Measurements from ENCODE around the gene ADCY1. TPM values are rescaled to one million over a fixed set of nuclear protein-coding genes. Genes with fewer than 3 reads are reported as not detected.

Gene ADCY1
- total and polyA plus RNA-seq, 2 donors: 0.27 to 0.38 TPM

GRCh38 chr7:45609180-45609579 lies 35.0 kb downstream of the ADCY1 start:
- DNase-seq (ENCODE audit: low read depth in 6 of 9, low spot score in 9 of 9): no peak
- peaks cover 0 to 18% of the 10 kb centered on the region in 2 donors for H3K9me3 ChIP-seq (ENCODE audit: control insufficient read depth in 2 of 2, insufficient read depth in 1 of 2, low read length in 1 of 2)
- no peak overlapping the region for H3K27ac ChIP-seq (ENCODE audit: low read depth in 1 of 2, low read length in 1 of 2)
- 97% methylated on average over 16 of the region's 16 CpGs for WGBS
- H3K4me1 ChIP-seq (ENCODE audit: control insufficient read depth in 2 of 2, insufficient read depth in 2 of 2, low read length in 2 of 2): no peaks in the 10 kb centered on the region
- H3K27me3 ChIP-seq (ENCODE audit: control insufficient read depth in 2 of 2, insufficient read depth in 1 of 2, low read length in 1 of 2): no peaks in the 10 kb centered on the region
- no peaks in the 10 kb centered on the region for H3K36me3 ChIP-seq (ENCODE audit: control insufficient read depth in 2 of 2, insufficient read depth in 2 of 2, low read length in 1 of 2)
- no peak overlapping the region for H3K4me3 ChIP-seq (ENCODE audit: low read length in 2 of 2)

- Histone ChIP-seq H3K9me3 (ENCODE audit: control insufficient read depth in 2 of 2, insufficient read depth in 1 of 2, low read length in 1 of 2) (peaks cover 0 to 18% of the 10 kb centered on the region in 2 donors), H3K4me3 (ENCODE audit: low read length in 2 of 2) (no peak overlapping the region), H3K4me1 (ENCODE audit: control insufficient read depth in 2 of 2, insufficient read depth in 2 of 2, low read length in 2 of 2) (no peaks in the 10 kb centered on the region), H3K27me3 (ENCODE audit: control insufficient read depth in 2 of 2, insufficient read depth in 1 of 2, low read length in 1 of 2) (no peaks in the 10 kb centered on the region), H3K36me3 (ENCODE audit: control insufficient read depth in 2 of 2, insufficient read depth in 2 of 2, low read length in 1 of 2) (no peaks in the 10 kb centered on the region), H3K27ac (ENCODE audit: low read depth in 1 of 2, low read length in 1 of 2) (no peak overlapping the region)
- WGBS: 97% methylated on average over 10 of the region's 10 CpGs
- no peak for DNase-seq (ENCODE audit: low read depth in 6 of 9, low spot score in 9 of 9)
These were observed 35.9 kb downstream of the ADCY1 start for GRCh38 chr7:45610019-45610418.

- DNase-seq (ENCODE audit: low read depth in 6 of 9, low spot score in 9 of 9): no peak
- Histone ChIP-seq H3K4me3 (ENCODE audit: low read length in 2 of 2) (no peak overlapping the region), H3K4me1 (ENCODE audit: control insufficient read depth in 2 of 2, insufficient read depth in 2 of 2, low read length in 2 of 2) (no peaks in the 10 kb centered on the region), H3K27me3 (ENCODE audit: control insufficient read depth in 2 of 2, insufficient read depth in 1 of 2, low read length in 1 of 2) (no peaks in the 10 kb centered on the region), H3K9me3 (ENCODE audit: control insufficient read depth in 2 of 2, insufficient read depth in 1 of 2, low read length in 1 of 2) (peaks cover 0 to 21% of the 10 kb centered on the region in 2 donors), H3K27ac (ENCODE audit: low read depth in 1 of 2, low read length in 1 of 2) (no peak overlapping the region), H3K36me3 (ENCODE audit: control insufficient read depth in 2 of 2, insufficient read depth in 2 of 2, low read length in 1 of 2) (no peaks in the 10 kb centered on the region)
- whole genome bisulfite sequencing: 87% methylated on average over 3 of the region's 3 CpGs
These were observed 36.6 kb downstream of the ADCY1 start for GRCh38 chr7:45610660-45611299.

GRCh38 chr7:45617166-45617565 lies 43.0 kb downstream of the ADCY1 start:
- 79% methylated on average over 3 of the region's 3 CpGs for WGBS
- DNase-seq (ENCODE audit: low read depth in 6 of 9, low spot score in 9 of 9): no peak
- Histone ChIP-seq H3K36me3 (ENCODE audit: control insufficient read depth in 2 of 2, insufficient read depth in 2 of 2, low read length in 1 of 2) (no peaks in the 10 kb centered on the region), H3K9me3 (ENCODE audit: control insufficient read depth in 2 of 2, insufficient read depth in 1 of 2, low read length in 1 of 2) (peaks cover 0 to 4% of the 10 kb centered on the region in 2 donors), H3K4me3 (ENCODE audit: low read length in 2 of 2) (no peak overlapping the region), H3K27me3 (ENCODE audit: control insufficient read depth in 2 of 2, insufficient read depth in 1 of 2, low read length in 1 of 2) (no peaks in the 10 kb centered on the region), H3K4me1 (ENCODE audit: control insufficient read depth in 2 of 2, insufficient read depth in 2 of 2, low read length in 2 of 2) (no peaks in the 10 kb centered on the region), H3K27ac (ENCODE audit: low read depth in 1 of 2, low read length in 1 of 2) (no peak overlapping the region)

GRCh38 chr7:45622058-45622457 lies 47.9 kb downstream of the ADCY1 start:
- H3K36me3 ChIP-seq (ENCODE audit: control insufficient read depth in 2 of 2, insufficient read depth in 2 of 2, low read length in 1 of 2): no peaks in the 10 kb centered on the region
- H3K4me3 ChIP-seq (ENCODE audit: low read length in 2 of 2): no peak overlapping the region
- WGBS: 83% methylated on average over 9 of the region's 9 CpGs
- DNase-seq (ENCODE audit: low read depth in 6 of 9, low spot score in 9 of 9): no peak
- no peak overlapping the region for H3K27ac ChIP-seq (ENCODE audit: low read depth in 1 of 2, low read length in 1 of 2)
- H3K27me3 ChIP-seq (ENCODE audit: control insufficient read depth in 2 of 2, insufficient read depth in 1 of 2, low read length in 1 of 2): no peaks in the 10 kb centered on the region
- H3K4me1 ChIP-seq (ENCODE audit: control insufficient read depth in 2 of 2, insufficient read depth in 2 of 2, low read length in 2 of 2): no peaks in the 10 kb centered on the region
- H3K9me3 ChIP-seq (ENCODE audit: control insufficient read depth in 2 of 2, insufficient read depth in 1 of 2, low read length in 1 of 2): no peaks in the 10 kb centered on the region

- Histone ChIP-seq H3K27ac (ENCODE audit: low read depth in 1 of 2, low read length in 1 of 2) (no peak overlapping the region), H3K4me3 (ENCODE audit: low read length in 2 of 2) (no peak overlapping the region), H3K27me3 (ENCODE audit: control insufficient read depth in 2 of 2, insufficient read depth in 1 of 2, low read length in 1 of 2) (no peaks in the 10 kb centered on the region), H3K36me3 (ENCODE audit: control insufficient read depth in 2 of 2, insufficient read depth in 2 of 2, low read length in 1 of 2) (no peaks in the 10 kb centered on the region), H3K4me1 (ENCODE audit: control insufficient read depth in 2 of 2, insufficient read depth in 2 of 2, low read length in 2 of 2) (no peaks in the 10 kb centered on the region), H3K9me3 (ENCODE audit: control insufficient read depth in 2 of 2, insufficient read depth in 1 of 2, low read length in 1 of 2) (no peaks in the 10 kb centered on the region)
- WGBS: 91% methylated on average over 7 of the region's 7 CpGs
- no peak for DNase-seq (ENCODE audit: low read depth in 6 of 9, low spot score in 9 of 9)
These were observed 49.0 kb downstream of the ADCY1 start for GRCh38 chr7:45623157-45623556.

- Histone ChIP-seq H3K4me1 (ENCODE audit: control insufficient read depth in 2 of 2, insufficient read depth in 2 of 2, low read length in 2 of 2) (no peaks in the 10 kb centered on the region), H3K9me3 (ENCODE audit: control insufficient read depth in 2 of 2, insufficient read depth in 1 of 2, low read length in 1 of 2) (no peaks in the 10 kb centered on the region), H3K27me3 (ENCODE audit: control insufficient read depth in 2 of 2, insufficient read depth in 1 of 2, low read length in 1 of 2) (no peaks in the 10 kb centered on the region), H3K27ac (ENCODE audit: low read depth in 1 of 2, low read length in 1 of 2) (no peak overlapping the region), H3K36me3 (ENCODE audit: control insufficient read depth in 2 of 2, insufficient read depth in 2 of 2, low read length in 1 of 2) (no peaks in the 10 kb centered on the region), H3K4me3 (ENCODE audit: low read length in 2 of 2) (no peak overlapping the region)
- WGBS: 81% methylated on average over 9 of the region's 9 CpGs
- DNase-seq (ENCODE audit: low read depth in 6 of 9, low spot score in 9 of 9): no peak
These were observed 49.7 kb downstream of the ADCY1 start for GRCh38 chr7:45623740-45624391.

GRCh38 chr7:45624392-45624760 lies 50.2 kb downstream of the ADCY1 start:
- H3K36me3 ChIP-seq (ENCODE audit: control insufficient read depth in 2 of 2, insufficient read depth in 2 of 2, low read length in 1 of 2): no peaks in the 10 kb centered on the region
- no peak overlapping the region for H3K4me3 ChIP-seq (ENCODE audit: low read length in 2 of 2)
- no peak overlapping the region for H3K27ac ChIP-seq (ENCODE audit: low read depth in 1 of 2, low read length in 1 of 2)
- DNase-seq (ENCODE audit: low read depth in 6 of 9, low spot score in 9 of 9): no peak
- H3K9me3 ChIP-seq (ENCODE audit: control insufficient read depth in 2 of 2, insufficient read depth in 1 of 2, low read length in 1 of 2): no peaks in the 10 kb centered on the region
- no peaks in the 10 kb centered on the region for H3K27me3 ChIP-seq (ENCODE audit: control insufficient read depth in 2 of 2, insufficient read depth in 1 of 2, low read length in 1 of 2)
- H3K4me1 ChIP-seq (ENCODE audit: control insufficient read depth in 2 of 2, insufficient read depth in 2 of 2, low read length in 2 of 2): no peaks in the 10 kb centered on the region

- no peak for DNase-seq (ENCODE audit: low read depth in 6 of 9, low spot score in 9 of 9)
- Histone ChIP-seq H3K9me3 (ENCODE audit: control insufficient read depth in 2 of 2, insufficient read depth in 1 of 2, low read length in 1 of 2) (no peaks in the 10 kb centered on the region), H3K4me1 (ENCODE audit: control insufficient read depth in 2 of 2, insufficient read depth in 2 of 2, low read length in 2 of 2) (no peaks in the 10 kb centered on the region), H3K36me3 (ENCODE audit: control insufficient read depth in 2 of 2, insufficient read depth in 2 of 2, low read length in 1 of 2) (no peaks in the 10 kb centered on the region), H3K27me3 (ENCODE audit: control insufficient read depth in 2 of 2, insufficient read depth in 1 of 2, low read length in 1 of 2) (no peaks in the 10 kb centered on the region), H3K4me3 (ENCODE audit: low read length in 2 of 2) (no peak overlapping the region), H3K27ac (ENCODE audit: low read depth in 1 of 2, low read length in 1 of 2) (no peak overlapping the region)
- WGBS: 93% methylated on average over 7 of the region's 7 CpGs
These were observed 50.9 kb downstream of the ADCY1 start for GRCh38 chr7:45625067-45625466.
